Kidney (tissue), 14 donors: ENCODE data around the gene TFPI2. TPM values are rescaled to one million over a fixed set of nuclear protein-coding genes. Genes with fewer than 3 reads are reported as not detected.

Experiments used
- DNase-seq, 5 donors: peaks; one replicate each; pipeline ENCODE4 v3.0.0-alpha.2; 2013 to 2020
- FAIRE-seq: peaks from 2 replicates; lab custom pipeline; 2012; peaks lifted over from hg19 to GRCh38; lab: Jason Lieb, UNC
- H3K27ac ChIP-seq, 2 donors: one replicate each; pipeline ENCODE4 v1.7.0; 2013; ENCODE audit warnings: low read depth in 2 of 2, low read length in 2 of 2, inconsistent platforms in 1 of 2
- H3K27me3 ChIP-seq: one replicate; pipeline ENCODE4 v1.7.1; 2013; ENCODE audit warnings: low read length, inconsistent platforms; ENCODE audit not compliant: control insufficient read depth, insufficient read depth
- H3K36me3 ChIP-seq, 3 donors: one replicate each; pipeline versions ENCODE4 v1.7.0 to v1.7.1; 2013; ENCODE audit warnings: low read length in 3 of 3, control low read depth in 1 of 3, inconsistent platforms in 1 of 3; ENCODE audit not compliant: insufficient read depth in 3 of 3, control insufficient read depth in 2 of 3
- H3K4me1 ChIP-seq, 3 donors: one replicate each; pipeline versions ENCODE4 v1.7.0 to v1.7.1; 2013; ENCODE audit warnings: low read length in 3 of 3, inconsistent platforms in 1 of 3, low read depth in 1 of 3; ENCODE audit not compliant: control insufficient read depth in 2 of 3, insufficient read depth in 2 of 3
- H3K4me3 ChIP-seq, 3 donors: one replicate each; pipeline versions ENCODE4 v1.7.0 to v1.8.1; 2013; ENCODE audit warnings: low read length in 3 of 3, control low read depth in 1 of 3, inconsistent platforms in 1 of 3
- H3K9ac ChIP-seq, 3 donors: one replicate each; pipeline versions ENCODE4 v1.7.0 to v1.7.1; 2013; ENCODE audit warnings: low read length in 3 of 3, control low read depth in 1 of 3, inconsistent platforms in 1 of 3
- H3K9me3 ChIP-seq, 3 donors: one replicate each; pipeline versions ENCODE4 v1.7.0 to v1.7.1; 2013; ENCODE audit warnings: low read length in 3 of 3, control low read depth in 1 of 3, inconsistent platforms in 1 of 3; ENCODE audit not compliant: control insufficient read depth in 2 of 3, insufficient read depth in 1 of 3
- CTCF ChIP-seq: IDR thresholded peaks from 3 replicates; pipeline ENCODE4 v1.5.1; 2012; ENCODE audit warnings: mild to moderate bottlenecking, moderate library complexity, borderline replicate concordance; ENCODE audit not compliant: insufficient read depth; ENCODE audit errors: extremely low read depth
- intact Hi-C: fragments of 100-400 bp; cut with DNase I; formaldehyde crosslinking; loops from one replicate; pipeline ENCODE4 v1.11.1; 2022
- polyA plus RNA-seq: library from polyadenylated mRNA; stranded (reverse); fragments of 350-450 nt; fragmentation: Illumina TruSeq; extraction: RNeasy Lipid Tissue Mini Kit (QIAGEN cat#74804); gene quantifications from one replicate; pipeline ENCODE4 v1.2.3, GENCODE V29; 2014; ENCODE audit warnings: low read depth, low replicate concordance; ENCODE audit not compliant: insufficient read depth
- total RNA-seq: library from RNA; stranded (reverse); fragmentation: NEBNext Ultra II Directional; extraction: Animal tissue kit (Norgen Biotek cat#: 25700); gene quantifications from one replicate; pipeline ENCODE4 v1.2.1, GENCODE V29; 2021
- donor health status: control.
- donor health status: control.
- donor health status: control.
- donor health status: control.
- donor health status: control.
- donor health status: DM: yes; HTN: yes; CAD: no.
- donor health status: Normal renal cell carcinoma (clear cell type).

Gene TFPI2
- total and polyA plus RNA-seq, 2 donors from 2014 or later: 7.8 to 42.5 TPM

GRCh38 chr7:93926800-93927199 lies 36.2 kb upstream of the TFPI2 start:
- intact Hi-C loops: loop anchor here (10.0 kb wide), 1 partner anchor 68 kb away; no protein-coding TSS in a partner anchor
- H3K9ac ChIP-seq: no peak overlapping the region
- FAIRE-seq: no peak
- no peaks in the 10 kb centered on the region for H3K9me3 ChIP-seq
- TF ChIP-seq CTCF: no peak
- DNase-seq: no peak
- H3K27me3 ChIP-seq: no peaks in the 10 kb centered on the region
- no peak overlapping the region for H3K4me3 ChIP-seq
- H3K27ac ChIP-seq: no peak overlapping the region
- H3K36me3 ChIP-seq: no peaks in the 10 kb centered on the region
- H3K4me1 ChIP-seq: peaks cover 0 to 3% (median 0%) of the 10 kb centered on the region in 3 donors

GRCh38 chr7:93923942-93924341 lies 33.4 kb upstream of the TFPI2 start:
- Histone ChIP-seq H3K27me3 (no peaks in the 10 kb centered on the region), H3K4me3 (peak overlapping the region; percentile 83 to 92 (median 87)), H3K36me3 (no peaks in the 10 kb centered on the region), H3K9ac (peak overlapping the region; percentile 27 to 82 (median 53)), H3K9me3 (no peaks in the 10 kb centered on the region), H3K27ac (no peak overlapping the region), H3K4me1 (peaks cover 0 to 10% (median 3%) of the 10 kb centered on the region in 3 donors)
- peak in 1 of 5 donors; percentile 29 for DNase-seq
- no peak for TF ChIP-seq CTCF
- intact Hi-C loops: loop anchor here (10.0 kb wide), 1 partner anchor 71 kb away; no protein-coding TSS in a partner anchor
- FAIRE-seq: no peak

- intact Hi-C loops: loop anchor here (10.0 kb wide), 1 partner anchor 72 kb away; no protein-coding TSS in a partner anchor
- DNase-seq: no peak
Observed at GRCh38 chr7:93923296-93923695, 32.7 kb upstream of the TFPI2 start.

More at GRCh38 chr7:93923296-93923695, 32.7 kb upstream of the TFPI2 start:
- H3K9me3 ChIP-seq: no peaks in the 10 kb centered on the region
- peak overlapping the region in 1 of 2 donors; percentile 42 for H3K27ac ChIP-seq
- peak overlapping the region; percentile 83 to 92 (median 87) for H3K4me3 ChIP-seq
- FAIRE-seq: no peak
- peaks cover 0 to 10% (median 3%) of the 10 kb centered on the region in 3 donors for H3K4me1 ChIP-seq
- no peaks in the 10 kb centered on the region for H3K36me3 ChIP-seq
- H3K27me3 ChIP-seq: no peaks in the 10 kb centered on the region
- no peak for TF ChIP-seq CTCF
- peak overlapping the region in 2 of 3 donors; percentile 27 to 53 for H3K9ac ChIP-seq
